Neural cell (in vitro differentiated cells): ENCODE measurements around the gene GASK1A.

Experiments
- CTCF ChIP-seq: fragments of 450-650 bp; IDR thresholded peaks from 2 replicates; pipeline ENCODE4 v1.5.1; 2014; ENCODE audit warnings: antibody characterized with exemption, mild to moderate bottlenecking, moderate library complexity; ENCODE audit not compliant: poor library complexity, severe bottlenecking
- EP300 ChIP-seq: fragments of 450-650 bp; conservative IDR thresholded peaks from 2 replicates; pipeline ENCODE4 v1.6.1; 2014; ENCODE audit warnings: antibody characterized with exemption, mild to moderate bottlenecking, moderate library complexity; ENCODE audit not compliant: poor library complexity, severe bottlenecking
- EZH2 ChIP-seq: fragments of 200-600, 300-800 bp; shearing (Covaris generic), sonication (generic); IDR thresholded peaks from 2 replicates; pipeline ENCODE4 v1.6.1; 2014; ENCODE audit warnings: antibody characterized with exemption, low read length, borderline replicate concordance, mild to moderate bottlenecking; ENCODE audit not compliant: insufficient read depth, poor library complexity, severe bottlenecking
- RAD21 ChIP-seq: fragments of 450-650 bp; conservative IDR thresholded peaks from 2 replicates; pipeline ENCODE4 v1.6.1; 2014; ENCODE audit warnings: antibody characterized with exemption, mild to moderate bottlenecking, moderate library complexity
- REST ChIP-seq: IDR thresholded peaks from 2 replicates; pipeline ENCODE4 v1.6.1; 2012; ENCODE audit warnings: borderline replicate concordance
- SMC3 ChIP-seq: fragments of 450-650 bp; conservative IDR thresholded peaks from 2 replicates; pipeline ENCODE4 v1.6.1; 2014; ENCODE audit warnings: antibody characterized with exemption, mild to moderate bottlenecking, moderate library complexity; ENCODE audit not compliant: poor library complexity
- TAF1 ChIP-seq: IDR thresholded peaks from 2 replicates; pipeline ENCODE4 v1.6.1; 2012; ENCODE audit warnings: low read depth

- TF ChIP-seq CTCF (no peak), TAF1 (no peak), EZH2 (no peak), REST (no peak), RAD21 (no peak), EP300 (no peak), SMC3 (no peak)
Observed at GRCh38 chr3:43059456-43059855, 80.3 kb downstream of the GASK1A start.
